Lower leg skin (tissue), 4 donors: ENCODE measurements around the gene HTR6. TPM values are rescaled to one million over a fixed set of nuclear protein-coding genes. Genes with fewer than 3 reads are reported as not detected.
"Not testable (repeated sequence)": the region's sequence is repeated elsewhere in the genome, so short reads cannot be mapped to it uniquely, and the experiment has no call there.

Source experiments
- DNase-seq, 2 donors: peaks; one replicate each; pipeline ENCODE4 v3.0.0-alpha.2; 2019; ENCODE audit warnings: low spot score in 2 of 2
- H3K4me3 ChIP-seq: fragments of 200-600 bp; sonication (generic); 2 replicates; pipeline ENCODE4 v1.5.1; 2017; ENCODE audit warnings: mild to moderate bottlenecking, low read depth; ENCODE audit not compliant: poor library complexity, severe bottlenecking
- CTCF ChIP-seq, 3 donors: fragments of 450-650 bp; IDR thresholded peaks; one replicate each; pipeline ENCODE4 v1.5.1; 2016; ENCODE audit warnings: antibody characterized with exemption in 3 of 3, mild to moderate bottlenecking in 3 of 3, moderate library complexity in 2 of 3
- POLR2A ChIP-seq, 2 donors: fragments of 450-650 bp; IDR thresholded peaks; one replicate each; pipeline ENCODE4 v1.6.1; 2016 to 2017; ENCODE audit warnings: antibody characterized with exemption in 2 of 2, mild to moderate bottlenecking in 1 of 2, moderate library complexity in 1 of 2
- WGBS, 2 donors: methylation state at CpG; one replicate each; pipeline ENCODE4 v1.1.5; 2018; 5-methylcytosine and 5-hydroxymethylcytosine counted together
- intact Hi-C: fragments of 100-400 bp; cut with DNase I; formaldehyde crosslinking; loops from one replicate; pipeline ENCODE4 v1.15.0; 2023; ENCODE audit warnings: low total_unique reads
- total RNA-seq, 4 donors: library from RNA; depleted of rRNA; stranded (reverse); fragments of >200 nt; gene quantifications; one replicate each; pipeline ENCODE4 v1.1.0, GENCODE V29; 2016

HTR6 gene
- total RNA-seq, 4 donors from 2014 or later: 0.16 TPM; not detected in 3

GRCh38 chr1:19628879-19629278 lies 35.8 kb upstream of the HTR6 start:
- TF ChIP-seq CTCF (IDR thresholded peaks at IDR 0.05) (no peak), POLR2A (IDR thresholded peaks at IDR 0.05) (no peak)
- WGBS, 2 donors: 82 to 84% methylated on average over 3 of the region's 3 CpGs
- H3K4me3 ChIP-seq: no peak overlapping the region
- intact Hi-C loops: no loop called here
- DNase-seq: peak in 1 of 2 donors; percentile 60

- 75 to 77% methylated on average over 4 of the region's 4 CpGs for WGBS, 2 donors
- H3K4me3 ChIP-seq: no peak overlapping the region
- no peak for DNase-seq
- no peak for TF ChIP-seq CTCF (IDR thresholded peaks at IDR 0.05)
- TF ChIP-seq POLR2A (IDR thresholded peaks at IDR 0.05): no peak
- intact Hi-C loops: no loop called here
Observed at GRCh38 chr1:19629357-19629756, 35.3 kb upstream of the HTR6 start.

- 92 to 100% methylated on average over 1 of the region's 1 CpG for WGBS, 2 donors
- intact Hi-C loops, H3K4me3 ChIP-seq: not testable (repeated sequence)
- peak in 1 of 2 donors; percentile 57 for DNase-seq
Observed at GRCh38 chr1:19630192-19630591, 34.5 kb upstream of the HTR6 start.

- 66 to 74% methylated on average over 6 of the region's 6 CpGs for WGBS, 2 donors
- no peak for DNase-seq
- intact Hi-C loops: no loop called here
- TF ChIP-seq POLR2A (IDR thresholded peaks at IDR 0.05) (no peak), CTCF (IDR thresholded peaks at IDR 0.05) (no peak)
- H3K4me3 ChIP-seq: no peak overlapping the region
Observed at GRCh38 chr1:19630720-19631395, 33.8 kb upstream of the HTR6 start.

- 82 to 98% methylated on average over 2 of the region's 2 CpGs for WGBS, 2 donors
- no peak for DNase-seq
- intact Hi-C loops: no loop called here
- H3K4me3 ChIP-seq: no peak overlapping the region
- TF ChIP-seq CTCF (IDR thresholded peaks at IDR 0.05): no peak
- TF ChIP-seq POLR2A (IDR thresholded peaks at IDR 0.05): no peak
Observed at GRCh38 chr1:19632211-19632610, 32.5 kb upstream of the HTR6 start.

GRCh38 chr1:19633106-19633505 lies 31.6 kb upstream of the HTR6 start:
- WGBS, 2 donors: 66 to 75% methylated on average over 2 of the region's 2 CpGs
- H3K4me3 ChIP-seq: no peak overlapping the region
- intact Hi-C loops: no loop called here
- no peak for TF ChIP-seq POLR2A (IDR thresholded peaks at IDR 0.05)
- no peak for TF ChIP-seq CTCF (IDR thresholded peaks at IDR 0.05)
- no peak for DNase-seq

GRCh38 chr1:19635064-19635463 lies 29.6 kb upstream of the HTR6 start:
- intact Hi-C loops, DNase-seq: not testable (repeated sequence)

More at GRCh38 chr1:19635064-19635463, 29.6 kb upstream of the HTR6 start:
- WGBS, 2 donors: 91 to 93% methylated on average over 9 of the region's 9 CpGs
- H3K4me3 ChIP-seq: not testable (repeated sequence)
